Measurements from ENCODE around the gene FBN3.
A peak's percentile ranks its signal among the peaks of the same experiment; 100 is the strongest.
"Not testable (repeated sequence)": the region's sequence is repeated elsewhere in the genome, so short reads cannot be mapped to it uniquely, and the experiment has no call there.

The FBN3 gene

DNA sequence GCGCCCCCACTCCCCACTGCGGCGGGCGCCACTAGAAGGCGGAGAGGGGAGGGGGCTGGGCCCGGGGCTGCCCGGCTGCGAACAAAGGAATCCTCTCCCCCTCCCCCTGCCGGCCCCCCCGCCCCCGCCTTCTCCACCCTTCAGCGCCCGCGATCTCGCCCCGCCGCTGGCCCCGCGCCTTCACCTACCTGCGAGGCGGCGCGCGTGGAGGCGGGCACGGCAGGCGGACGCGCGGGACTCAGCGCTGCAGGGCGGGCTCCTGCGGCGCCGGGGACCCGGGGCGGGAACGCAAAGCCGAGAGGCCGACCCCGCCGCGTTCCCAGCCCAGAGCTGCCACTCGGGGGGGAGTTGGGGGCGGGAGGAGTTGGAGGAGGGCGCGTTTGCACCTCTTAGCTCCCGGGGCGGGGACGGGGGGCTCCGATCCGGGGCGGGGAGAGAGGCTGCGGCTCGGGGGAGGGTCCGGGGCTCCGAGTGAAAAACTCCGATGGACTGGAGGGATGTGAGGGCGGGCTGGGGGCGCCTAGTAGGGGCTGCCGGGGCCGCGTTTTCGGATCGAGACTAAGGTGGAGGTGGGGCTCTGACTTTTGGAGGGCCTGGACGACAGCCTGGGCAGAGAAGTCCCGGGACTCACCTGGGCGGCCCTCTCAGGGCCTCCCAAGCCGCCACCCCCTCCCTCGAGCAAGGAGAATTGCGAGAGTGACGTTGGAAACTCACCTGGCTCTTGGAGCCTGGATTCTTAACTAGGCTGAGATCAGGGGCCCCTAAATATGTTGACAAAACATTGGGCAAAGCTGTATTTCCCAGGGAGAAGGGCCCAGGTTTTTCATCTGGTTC is at the start of gene FBN3:
FBN3 (minus strand) TSS at position 332 of the 834 bp plus-strand sequence. CDS start 2,112 bp downstream, outside the sequence.
- no peak for DNase-seq (ENCODE audit: low read depth in 3 of 3)

DNA sequence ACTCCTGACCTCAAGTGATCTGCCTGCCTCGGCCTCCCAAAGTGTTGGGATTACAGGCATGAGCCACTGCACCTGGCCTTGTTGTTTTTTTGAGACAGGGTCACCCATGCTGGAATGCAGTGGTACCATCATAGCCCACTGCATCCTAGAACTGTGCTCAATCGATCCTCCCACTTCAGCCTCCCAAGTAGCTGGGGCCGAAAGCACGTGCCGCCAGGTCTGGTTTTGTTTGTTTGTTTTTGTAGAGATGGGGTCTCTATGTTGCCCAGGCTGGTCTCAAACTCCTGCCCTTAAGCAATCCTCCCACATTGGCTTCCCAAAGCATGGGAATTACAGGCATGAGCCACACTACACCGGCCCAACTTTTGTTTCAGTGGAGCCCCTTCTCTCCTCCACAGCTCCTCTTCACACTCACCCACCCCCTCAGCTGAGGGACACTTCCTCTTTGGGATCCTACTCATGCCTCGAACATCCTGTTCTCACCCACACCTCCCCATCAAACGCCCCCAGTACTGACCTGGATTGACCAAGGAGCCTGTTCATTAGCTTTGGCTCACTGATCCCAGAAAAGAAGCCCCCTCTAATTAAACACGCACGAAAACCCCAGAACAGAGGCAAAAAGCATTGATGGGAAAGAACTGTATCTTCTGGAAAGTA is 47.0 kb upstream of the FBN3 start:
- DNase-seq (ENCODE audit: low read depth in 3 of 3): no peak

DNA sequence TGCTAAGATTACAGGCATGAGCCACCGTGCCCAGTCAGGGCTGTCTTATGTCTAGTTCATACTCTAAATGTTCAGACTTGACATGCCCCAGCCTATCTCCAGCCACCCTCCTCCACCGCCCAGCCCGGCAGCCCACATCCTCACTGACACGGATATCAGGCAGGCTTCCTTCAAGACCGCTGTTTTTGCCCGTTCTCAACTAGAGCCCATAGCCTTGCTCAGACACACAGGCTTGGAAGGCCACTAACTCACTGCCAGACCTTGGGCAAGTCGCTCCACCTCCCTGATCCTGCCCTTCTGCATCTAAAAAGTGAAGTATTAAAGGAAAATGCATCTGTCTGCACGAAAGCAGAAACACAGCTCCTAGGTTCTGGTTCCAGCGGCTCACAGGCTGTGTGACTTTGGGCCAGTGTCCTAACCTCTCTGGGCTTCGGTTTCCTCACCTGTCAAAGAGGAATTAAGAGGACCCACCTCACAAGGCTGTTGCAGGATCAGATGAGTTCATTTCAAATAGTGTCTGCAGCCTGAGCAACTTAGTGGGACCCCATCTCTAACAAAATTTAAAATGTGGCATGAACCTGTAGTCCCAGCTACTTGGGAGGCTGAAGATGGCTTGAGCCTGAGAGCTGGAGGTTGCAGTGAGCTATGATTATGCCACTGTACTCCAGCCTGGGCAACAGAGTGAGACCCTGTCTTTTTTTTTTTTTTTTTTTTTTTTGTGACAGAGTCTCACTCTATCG is 45.3 kb upstream of the FBN3 start:
- no peak for DNase-seq (ENCODE audit: low read depth in 3 of 3)

DNA sequence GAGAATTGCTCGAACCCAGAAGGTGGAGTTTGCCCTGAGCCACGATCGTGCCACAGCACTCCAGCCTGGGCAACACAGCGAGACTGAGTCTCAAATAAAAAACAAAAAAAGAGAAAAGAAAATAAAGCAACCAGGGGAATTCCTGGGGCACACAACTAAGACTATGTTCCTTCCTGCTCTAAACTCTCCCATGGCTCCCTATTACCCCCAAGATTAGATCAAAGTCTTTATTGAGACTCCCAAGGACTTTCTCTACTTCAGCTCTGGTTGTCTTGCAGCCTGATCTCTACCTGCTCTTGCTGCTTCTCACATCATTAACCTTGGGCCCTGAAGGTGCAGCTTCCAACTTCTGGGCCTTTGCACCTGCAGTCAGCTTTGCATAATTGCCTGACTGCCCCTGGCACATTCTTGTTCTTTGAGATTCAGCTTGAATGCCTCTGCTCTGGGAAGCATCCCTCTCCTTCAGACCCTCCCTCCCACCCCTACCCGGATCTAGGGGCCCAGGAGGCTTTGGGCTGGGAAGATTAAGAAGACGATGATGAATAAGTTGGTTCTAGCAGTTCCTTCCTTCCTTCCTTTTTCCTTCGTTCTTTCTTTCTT is 42.9 kb upstream of the FBN3 start:
- no peak for DNase-seq (ENCODE audit: low read depth in 3 of 3)

DNA sequence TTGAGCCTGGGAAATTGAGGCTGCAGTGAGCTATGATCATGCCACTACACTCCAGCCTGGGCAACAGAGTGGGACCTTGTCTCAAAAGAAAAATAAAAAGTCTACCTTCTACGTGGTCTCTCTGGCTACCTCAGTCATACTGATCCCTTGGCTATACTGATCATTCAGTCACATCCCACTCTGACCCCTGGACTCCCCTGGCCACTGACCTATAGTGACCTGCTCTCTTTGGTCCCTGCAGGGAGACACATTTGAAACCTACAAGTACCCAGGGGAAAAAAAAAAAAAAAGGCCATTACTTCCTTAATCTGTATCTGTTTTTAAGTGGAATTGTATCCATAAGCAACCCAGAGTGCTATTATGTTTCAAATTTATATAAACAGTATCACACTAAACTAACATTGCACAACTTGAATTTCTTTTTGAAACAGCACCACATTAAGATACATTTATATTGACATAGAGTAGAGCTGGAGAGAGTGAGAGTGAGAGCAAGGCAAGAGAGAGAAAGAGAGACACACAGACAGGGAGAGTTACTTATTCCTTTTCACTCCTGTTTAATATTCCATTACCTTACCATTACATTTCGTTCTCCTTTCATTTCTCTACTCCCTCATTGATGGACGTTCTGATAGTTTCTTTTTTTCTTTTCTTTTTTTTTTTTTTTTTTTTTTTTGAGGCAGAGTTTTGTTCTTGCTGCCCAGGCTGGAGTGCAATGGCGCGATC is 36.1 kb upstream of the FBN3 start:
- no peak for DNase-seq (ENCODE audit: low read depth in 3 of 3)

DNA sequence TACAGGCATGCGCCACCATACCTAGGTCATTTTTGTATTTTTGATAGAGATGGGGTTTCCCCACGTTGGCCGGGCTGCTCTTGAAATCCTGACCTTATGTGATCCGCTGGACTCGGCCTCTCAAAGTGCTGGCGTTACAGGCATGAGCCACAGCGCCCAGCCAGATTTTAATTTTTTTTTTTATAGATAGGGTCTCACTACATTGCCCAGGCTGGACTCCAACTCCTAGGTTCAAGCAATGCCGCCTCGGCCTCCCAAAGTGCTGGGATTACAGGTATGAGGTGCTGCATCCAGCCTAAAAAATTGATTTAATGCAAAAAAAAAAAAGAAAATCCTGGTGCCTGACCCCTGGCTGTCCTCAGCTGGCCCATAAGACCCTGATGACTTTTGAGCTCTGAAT is 34.9 kb upstream of the FBN3 start:
- no peak for DNase-seq (ENCODE audit: low read depth in 3 of 3)

DNA sequence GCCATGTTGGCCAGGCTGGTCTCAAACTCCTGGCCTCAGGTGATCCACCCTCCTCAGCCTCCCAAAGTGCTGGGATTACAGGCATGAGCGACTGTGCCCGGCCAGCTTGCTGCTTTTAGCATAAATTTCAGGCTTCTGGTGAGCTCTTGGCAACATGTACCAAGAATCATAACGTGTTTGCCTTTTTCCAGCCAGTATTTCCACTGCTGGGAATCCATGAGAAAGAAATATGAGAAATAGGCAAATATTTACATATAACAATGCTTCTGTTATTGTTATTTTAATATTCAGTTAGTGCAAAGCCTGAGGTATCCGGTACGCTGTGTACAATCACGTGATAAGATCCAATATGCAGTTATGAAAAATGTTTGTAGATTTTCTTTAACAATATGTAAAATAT is 30.6 kb upstream of the FBN3 start:
- DNase-seq (ENCODE audit: low read depth in 3 of 3): no peak

DNA sequence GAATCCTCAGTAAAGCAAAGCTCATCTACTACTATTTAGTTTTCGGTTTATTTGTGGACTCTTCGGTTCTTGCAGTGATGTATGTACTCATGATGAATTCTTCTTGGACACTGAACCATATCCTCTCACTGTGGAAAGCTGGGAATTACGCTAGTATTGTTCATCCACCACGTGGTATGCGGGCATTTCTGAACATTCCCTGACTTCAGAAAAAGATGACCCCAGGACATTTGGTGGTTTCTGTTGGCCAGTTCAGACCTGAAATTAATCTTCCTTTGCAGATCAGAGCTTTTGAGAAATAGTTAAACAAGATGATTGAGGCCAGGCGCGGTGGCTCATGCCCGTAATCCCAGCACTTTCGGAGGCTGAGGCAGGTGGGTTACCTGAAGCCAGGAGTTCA is 25.3 kb upstream of the FBN3 start:
- DNase-seq (ENCODE audit: low read depth in 3 of 3): no peak

DNA sequence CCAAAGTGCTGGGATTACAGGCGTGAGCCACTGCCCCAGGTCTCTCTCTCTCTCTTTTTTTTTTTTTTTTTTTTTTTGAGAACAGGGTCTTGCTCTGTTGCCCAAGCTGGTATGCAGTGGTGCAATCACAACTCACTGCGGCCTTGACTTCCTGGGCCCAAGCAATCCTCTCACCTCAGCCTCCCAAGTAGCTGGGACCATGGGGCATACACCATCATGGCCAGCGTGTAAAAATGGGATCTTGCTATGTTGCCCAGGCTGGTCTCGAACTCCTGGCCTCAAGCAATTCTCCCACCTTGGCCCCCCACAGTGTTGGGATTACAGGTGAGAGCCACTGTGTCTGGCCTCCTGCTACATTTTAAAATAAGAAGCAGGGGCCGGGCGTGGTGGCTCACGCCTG is 19.1 kb upstream of the FBN3 start:
- DNase-seq (ENCODE audit: low read depth in 3 of 3): no peak

DNA sequence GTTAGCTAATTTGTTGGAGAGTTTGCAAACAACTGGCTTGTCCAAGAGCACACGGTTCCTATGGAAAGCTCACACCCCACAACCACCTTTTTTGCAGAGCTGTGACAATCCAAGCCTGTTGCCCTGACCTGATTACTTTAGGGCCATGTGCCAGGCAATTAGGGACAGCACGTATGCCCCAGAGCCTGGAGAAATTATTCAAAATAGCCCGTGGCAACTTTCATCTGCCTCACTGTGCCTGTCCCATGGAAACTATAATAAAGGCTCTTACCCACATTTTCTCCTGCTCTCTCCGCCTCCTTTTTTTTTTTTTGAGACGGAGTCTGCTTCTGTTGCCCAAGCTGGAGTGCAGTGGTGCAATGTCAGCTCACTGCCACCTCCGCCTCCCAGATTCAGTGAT is 18.6 kb upstream of the FBN3 start:
- no peak for DNase-seq (ENCODE audit: low read depth in 3 of 3)

DNA sequence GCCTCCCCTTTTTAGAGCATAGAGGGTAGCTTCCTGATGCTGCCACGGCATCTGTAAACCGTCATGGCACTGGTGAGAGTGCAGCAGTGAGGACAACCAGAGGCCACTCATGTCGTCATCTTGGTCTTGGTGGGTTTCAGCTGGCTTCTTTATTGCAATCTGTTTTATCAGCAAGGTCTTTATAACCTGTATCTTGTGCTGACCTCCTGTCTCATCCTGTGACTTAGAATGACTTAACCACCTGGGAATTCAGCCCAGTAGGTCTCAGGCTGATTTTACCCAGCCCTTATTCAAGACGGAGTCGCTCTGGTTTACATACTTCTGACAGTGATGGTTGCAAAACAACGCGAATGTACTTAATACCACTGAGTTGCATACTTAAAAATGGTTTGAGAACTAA is 14.4 kb upstream of the FBN3 start:
- no peak for DNase-seq (ENCODE audit: low read depth in 3 of 3)

DNA sequence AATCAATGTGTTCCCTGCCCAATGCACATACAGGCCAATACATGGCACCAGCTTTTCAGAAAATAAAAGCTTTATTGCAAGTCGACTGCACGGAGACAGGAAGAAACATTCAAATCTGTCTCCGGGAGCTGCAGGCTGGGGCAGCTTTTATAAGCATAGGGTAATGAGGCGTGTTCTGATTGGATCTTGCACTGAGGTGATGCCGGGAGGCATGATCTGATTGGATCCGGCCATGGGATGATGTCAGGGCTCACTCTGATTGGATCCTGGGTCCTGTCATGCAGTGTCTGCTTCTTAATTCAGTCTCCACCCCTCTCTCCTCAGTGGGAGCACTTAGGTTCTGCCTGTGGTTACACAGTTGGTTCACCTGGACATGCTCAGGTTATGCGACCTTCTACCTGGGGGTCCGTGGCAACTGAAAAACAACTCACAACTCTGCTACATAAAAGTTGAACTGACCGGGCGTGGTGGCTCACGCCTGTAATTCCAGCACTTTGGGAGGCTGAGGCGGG is 11.8 kb upstream of the FBN3 start:
- no peak for DNase-seq (ENCODE audit: low read depth in 3 of 3)

DNA sequence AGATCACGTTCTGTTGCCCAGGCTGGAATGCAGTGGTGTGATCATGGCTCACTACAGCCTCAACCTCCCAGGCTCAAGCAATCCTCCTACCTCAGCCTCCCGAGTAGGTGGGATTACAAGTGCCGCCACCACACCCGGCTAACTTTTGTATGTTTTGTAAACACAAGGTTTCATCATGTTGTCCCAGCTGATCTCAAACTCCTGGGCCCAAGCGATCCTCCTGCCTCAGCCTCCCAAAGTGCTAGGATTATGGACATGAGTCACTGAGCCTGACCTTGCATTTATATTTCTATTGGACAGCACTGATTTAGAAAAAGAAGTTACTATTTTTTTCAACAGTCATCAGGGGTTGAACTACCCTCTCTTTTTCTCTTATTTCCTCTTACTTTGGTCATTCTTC is 9.9 kb upstream of the FBN3 start:
- DNase-seq (ENCODE audit: low read depth in 3 of 3): not testable (repeated sequence)

DNA sequence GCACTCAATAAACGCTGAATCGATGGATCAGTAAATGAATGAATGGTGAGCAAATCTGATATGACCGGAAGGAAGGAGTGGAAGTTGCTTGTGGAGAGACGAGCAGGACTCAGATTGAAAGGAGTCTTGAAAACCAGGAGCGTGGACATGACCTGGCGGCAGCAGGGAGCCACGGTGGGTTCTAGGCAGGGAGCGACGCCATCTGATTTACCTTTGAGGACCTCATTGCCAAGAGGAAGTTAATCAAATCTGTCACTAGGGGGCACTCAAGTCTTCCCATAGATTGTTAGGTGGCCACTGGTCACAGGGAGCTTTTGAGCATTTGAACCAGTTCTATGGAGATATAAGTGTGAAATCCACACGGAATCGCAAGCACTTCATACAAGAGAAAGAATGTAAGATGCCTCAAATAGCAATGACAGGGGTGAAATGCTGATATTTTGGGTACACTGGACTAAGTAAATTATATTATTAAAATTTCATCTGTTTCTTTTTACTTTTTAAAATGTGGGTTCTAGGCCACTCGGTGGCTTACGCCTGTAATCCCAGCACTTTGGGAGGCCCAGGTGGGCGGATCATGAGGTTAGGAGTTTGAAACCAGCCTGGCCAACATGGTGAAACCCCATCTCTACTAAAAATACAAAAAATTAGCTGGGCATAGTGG is 9.2 kb upstream of the FBN3 start:
- DNase-seq (ENCODE audit: low read depth in 3 of 3): peak in 1 of 3 experiments; percentile 19

DNA sequence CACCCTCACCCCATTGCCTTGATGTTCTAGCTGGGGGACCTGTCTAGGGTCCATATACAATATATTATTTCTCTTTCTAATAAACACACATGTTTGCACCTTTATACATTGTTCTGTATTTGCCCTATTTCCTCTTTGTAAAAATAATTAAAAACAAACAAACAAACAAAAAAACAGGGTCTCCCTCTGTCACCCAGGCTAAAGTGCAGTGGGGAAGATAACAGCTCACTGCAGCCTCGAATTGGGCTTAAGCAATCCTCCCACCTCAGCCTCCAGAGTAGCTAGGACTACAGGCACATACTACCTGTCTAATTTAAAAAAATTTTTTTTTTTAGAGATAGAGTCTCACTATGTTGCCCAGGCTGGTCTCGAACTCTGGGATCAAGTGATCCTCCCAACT is 5.9 kb upstream of the FBN3 start:
- DNase-seq (ENCODE audit: low read depth in 3 of 3): no peak

DNA sequence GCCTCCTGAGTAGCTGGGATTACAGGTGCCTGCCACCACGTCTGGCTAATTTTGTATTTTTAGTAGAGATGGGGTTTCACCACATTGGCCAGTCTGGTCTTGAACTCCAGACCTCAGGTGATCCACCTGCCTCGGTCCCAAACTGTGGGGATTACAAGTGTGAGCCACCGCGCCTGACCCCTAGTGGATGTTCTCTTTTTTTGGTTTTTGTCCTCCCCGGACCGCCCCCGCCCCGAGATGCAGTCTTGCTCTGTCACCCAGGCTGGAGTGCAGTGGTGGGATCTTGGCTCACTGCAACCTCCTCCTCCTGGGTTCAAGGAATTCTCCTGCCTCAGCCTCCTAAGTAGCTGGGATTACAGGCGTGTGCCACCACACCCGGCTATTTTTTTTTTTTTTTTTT is 4.6 kb upstream of the FBN3 start:
- not testable (repeated sequence) for DNase-seq (ENCODE audit: low read depth in 3 of 3)

DNA sequence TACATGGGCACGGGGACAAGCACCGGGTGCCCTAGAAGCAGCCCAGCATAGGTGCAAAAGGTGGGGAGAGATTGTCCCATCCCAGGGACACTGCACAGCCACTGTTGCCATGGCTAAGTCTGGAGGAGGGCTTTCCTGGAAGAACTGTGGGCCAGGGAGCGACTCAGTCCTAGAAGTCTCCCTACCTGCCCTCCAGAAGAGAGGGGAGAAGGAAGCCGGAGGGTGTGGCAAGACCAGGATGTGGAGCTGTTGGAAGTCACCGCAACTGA is 2.3 kb upstream of the FBN3 start:
- DNase-seq (ENCODE audit: low read depth in 3 of 3): no peak

DNA sequence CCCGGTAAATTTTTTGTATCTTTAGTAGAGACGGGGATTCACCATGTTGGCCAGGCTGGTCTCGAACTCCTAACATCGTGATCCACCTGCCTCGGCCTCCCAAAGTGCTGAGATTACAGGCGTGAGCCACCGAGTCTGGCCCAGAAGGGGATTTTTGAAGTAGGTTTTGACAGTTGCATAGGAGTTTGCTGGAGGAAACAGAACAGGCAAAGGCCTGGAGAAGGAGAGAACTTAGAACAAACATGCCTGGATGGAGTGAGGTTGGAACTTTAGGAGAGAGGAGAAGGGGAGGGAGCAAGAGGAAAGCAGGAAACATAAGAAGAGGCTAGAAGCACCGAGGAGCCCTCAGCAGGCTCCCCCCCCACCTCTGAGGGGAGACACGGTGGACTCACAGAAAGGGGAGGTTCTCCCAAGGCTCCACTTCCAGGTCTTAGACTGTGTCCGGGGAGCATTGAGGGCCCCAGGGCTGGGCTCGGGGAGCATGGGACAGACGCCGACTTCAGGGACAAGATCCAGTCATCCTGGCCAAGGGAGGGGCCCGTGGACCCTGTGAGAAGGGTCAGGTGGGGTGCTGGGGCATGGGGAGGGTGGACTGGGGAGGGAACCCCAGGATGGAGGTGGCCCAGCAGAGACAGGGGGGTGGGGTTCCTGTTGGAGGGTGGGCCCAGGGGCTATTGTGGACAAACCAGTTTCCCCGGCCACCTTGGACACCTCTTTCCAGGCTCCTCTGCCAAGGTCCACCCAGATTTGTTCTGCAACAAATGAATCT is 1.8 kb upstream of the FBN3 start:
- no peak for DNase-seq (ENCODE audit: low read depth in 3 of 3)

DNA sequence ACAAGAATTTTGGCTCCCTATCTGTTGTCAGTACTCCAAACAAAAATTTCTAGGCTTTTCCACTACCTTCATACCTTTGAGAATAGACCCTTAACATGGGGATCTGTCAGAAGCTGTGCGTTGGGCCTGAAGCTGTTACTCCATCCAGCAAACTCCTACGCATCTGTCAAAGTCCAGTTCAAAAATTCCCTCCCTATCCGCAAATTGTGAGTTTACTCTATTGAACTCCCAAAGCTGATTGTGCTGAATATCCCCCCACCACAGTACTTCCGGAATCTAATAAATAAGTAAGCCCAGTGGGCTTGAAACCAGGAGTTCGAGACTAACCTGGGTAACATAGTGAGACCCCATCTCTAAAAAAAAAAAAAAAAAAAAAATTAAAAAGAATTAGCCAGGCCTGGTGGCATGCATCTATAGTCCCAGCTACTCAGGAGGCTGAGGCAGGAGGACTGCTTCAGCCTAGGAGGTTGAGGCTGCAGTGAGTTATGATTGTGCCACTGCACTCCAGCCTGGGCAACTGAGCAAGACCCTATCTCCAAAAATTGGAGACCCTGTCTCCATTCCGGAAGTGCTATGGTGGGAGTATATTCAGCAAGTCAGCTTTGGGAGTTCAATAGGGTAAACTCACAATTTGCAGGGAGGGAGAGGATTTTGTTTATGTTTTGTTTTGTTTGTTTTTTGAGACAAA is 930 bp upstream of the FBN3 start:
- DNase-seq (ENCODE audit: low read depth in 3 of 3): no peak

Measured in stimulated activated CD4-positive, alpha-beta T cell treated with anti-CD3 and anti-CD28 coated beads, TNF-alpha, amount 100 ng/mL, for 4 hours (primary cell).